GM18502 (cell line): ENCODE results near the gene MRPL27.
A peak's percentile ranks its signal among the peaks of the same experiment; 100 is the strongest.

Experiments
- ATAC-seq: cut with Tn5 transposase; IDR thresholded peaks from one replicate; pipeline ENCODE4 v1.9.1; 2021; ENCODE audit warnings: mild to moderate bottlenecking; ENCODE audit not compliant: unreplicated experiment, poor library complexity

The MRPL27 gene

DNA sequence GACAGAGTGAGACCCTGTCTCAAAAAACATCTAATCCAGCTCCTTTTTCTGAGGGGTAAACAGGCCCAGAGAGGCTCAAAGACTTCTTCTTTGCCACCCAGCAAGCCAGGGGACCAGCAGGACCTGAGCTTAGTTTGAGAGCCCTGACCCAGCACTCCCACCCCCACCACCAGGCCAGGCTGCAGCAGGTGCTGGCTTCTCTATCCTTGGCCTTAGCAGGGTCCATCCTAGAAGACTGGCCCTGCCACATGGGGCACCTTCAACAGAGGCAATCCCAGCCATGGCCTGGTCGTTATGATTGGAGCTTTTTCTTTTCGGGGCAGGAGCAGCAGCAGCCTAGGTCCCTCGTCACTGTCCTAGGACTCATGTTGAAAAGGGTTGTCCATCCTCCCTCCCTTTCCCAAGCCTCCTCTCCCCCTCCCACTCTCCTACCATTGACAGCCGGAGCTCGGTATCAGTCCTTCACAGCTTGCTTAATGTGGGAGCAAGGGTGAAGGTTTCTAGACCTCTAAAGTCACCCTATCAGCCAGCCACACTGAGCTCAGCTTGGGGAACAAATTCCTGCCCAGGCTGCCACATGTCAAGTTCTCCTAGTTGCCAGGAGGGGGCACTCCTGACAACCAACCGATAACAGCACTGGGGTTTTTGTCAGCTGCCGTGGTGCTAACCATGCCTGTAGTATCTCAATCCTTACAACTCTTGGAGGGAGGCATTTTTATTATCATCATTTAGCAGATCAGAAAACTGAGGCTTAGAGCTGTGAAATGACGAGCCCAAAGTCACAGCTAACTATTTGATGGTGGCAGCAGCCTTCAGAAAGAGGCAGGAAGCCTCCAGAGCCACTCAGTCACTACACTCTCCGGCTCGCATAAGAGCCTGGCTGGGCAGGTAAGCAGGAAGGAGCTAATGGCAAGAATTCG lies 11.2 kb downstream of the MRPL27 start:
- ATAC-seq = peak; percentile 66

DNA sequence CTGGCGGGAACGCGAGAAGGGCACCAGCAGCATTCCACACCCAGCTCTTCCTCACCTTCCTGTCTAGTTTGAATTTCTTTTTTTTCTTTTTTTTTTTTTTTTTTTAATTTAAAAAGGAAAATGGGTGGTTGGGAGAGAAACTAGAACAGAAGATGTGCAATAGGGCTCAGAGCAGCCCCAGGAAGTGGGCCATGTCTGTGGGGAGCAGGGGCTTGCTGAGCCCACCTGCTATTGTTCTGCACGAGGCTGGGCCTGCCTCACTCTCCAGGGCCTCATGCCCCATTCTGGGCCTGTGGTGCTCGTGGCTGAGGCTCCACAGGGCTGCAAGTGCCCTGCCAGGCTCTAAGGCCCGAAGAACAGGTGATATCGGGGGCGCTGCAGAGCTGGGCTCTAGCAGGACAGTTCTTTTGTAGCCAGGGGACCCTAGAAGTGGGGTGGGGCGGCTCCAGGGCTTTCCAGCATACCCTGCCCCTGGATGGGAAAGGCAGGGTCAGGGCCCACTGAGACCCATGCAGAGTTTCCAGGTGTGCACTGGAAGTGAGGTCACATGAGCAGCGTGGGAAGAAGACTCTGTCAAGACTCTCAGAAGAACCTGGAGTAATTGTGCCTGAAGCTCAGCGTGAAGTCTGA lies 12.4 kb downstream of the MRPL27 start:
- no peak for ATAC-seq

DNA sequence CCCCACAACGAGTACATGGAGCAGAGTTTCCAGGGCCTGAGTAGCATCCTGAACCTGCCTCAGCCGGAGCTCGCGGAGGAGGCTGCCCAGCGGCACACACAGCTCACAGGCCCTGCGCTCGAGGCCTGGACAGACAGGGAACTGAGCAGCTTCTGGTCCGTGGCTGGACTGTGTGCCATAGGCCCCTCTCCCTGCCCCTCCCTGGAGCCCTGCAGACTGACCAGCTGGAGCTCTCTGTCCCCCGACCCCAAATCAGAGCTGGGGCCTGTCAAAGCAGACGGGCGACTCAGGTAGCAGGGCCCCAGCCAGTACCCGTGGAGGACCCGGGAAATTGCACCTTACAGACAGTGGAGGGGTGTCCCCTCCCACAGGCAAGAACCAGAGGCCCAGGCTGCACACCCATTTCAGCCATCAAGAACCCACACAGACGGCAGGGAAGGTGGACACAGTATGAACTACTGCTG lies 13.0 kb downstream of the MRPL27 start:
- ATAC-seq = no peak

DNA sequence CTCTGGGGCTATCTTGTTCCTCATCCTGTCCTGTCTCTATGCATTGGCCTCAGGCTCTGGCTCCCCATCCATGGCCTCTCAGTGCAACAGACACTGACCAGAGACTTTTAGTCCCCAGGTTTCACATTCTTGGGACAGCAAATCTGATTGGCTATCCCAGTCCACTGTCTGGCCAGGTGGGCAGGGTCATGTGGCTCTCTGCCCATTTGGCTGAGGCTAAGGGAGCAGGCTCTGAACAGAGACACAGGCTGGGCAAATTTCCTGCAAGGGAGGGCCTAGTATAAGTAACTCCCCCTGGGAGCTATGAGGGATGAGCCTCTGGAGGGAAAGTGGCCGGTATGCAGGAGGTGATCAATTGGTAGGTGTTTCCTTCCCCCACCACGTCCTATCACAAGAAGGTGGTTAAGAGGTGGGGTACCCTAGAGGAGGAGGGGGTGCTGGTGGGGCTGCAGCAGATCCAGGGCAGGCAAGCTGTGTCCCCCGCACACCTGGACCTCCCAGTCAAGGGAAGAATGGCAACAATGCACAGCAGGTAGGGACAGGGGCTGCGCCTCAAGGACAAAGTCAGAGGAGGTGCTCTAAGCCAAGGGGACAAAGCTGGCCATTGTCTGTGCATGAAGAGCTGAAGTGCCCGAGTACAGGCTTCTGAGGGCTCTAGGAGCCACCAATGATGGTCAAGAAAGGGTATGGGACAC lies 13.8 kb downstream of the MRPL27 start:
- no peak for ATAC-seq

DNA sequence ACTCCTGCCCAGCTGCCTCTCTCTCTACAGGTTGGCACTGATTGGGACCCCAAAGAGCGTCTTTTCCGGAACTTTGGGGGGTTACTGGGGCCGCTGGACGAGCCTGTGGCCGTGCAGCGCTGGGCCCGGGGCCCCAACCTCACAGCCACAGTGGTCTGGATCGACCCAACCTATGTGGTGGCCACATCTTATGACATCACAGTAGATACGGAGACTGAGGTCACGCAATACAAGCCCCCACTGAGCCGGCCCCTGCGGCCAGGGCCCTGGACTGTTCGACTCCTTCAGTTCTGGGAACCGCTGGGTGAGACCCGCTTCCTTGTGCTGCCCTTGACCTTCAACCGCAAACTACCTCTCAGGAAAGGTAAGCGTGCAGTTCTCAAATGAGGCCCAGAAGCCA lies 14.8 kb downstream of the MRPL27 start:
- no peak for ATAC-seq

DNA sequence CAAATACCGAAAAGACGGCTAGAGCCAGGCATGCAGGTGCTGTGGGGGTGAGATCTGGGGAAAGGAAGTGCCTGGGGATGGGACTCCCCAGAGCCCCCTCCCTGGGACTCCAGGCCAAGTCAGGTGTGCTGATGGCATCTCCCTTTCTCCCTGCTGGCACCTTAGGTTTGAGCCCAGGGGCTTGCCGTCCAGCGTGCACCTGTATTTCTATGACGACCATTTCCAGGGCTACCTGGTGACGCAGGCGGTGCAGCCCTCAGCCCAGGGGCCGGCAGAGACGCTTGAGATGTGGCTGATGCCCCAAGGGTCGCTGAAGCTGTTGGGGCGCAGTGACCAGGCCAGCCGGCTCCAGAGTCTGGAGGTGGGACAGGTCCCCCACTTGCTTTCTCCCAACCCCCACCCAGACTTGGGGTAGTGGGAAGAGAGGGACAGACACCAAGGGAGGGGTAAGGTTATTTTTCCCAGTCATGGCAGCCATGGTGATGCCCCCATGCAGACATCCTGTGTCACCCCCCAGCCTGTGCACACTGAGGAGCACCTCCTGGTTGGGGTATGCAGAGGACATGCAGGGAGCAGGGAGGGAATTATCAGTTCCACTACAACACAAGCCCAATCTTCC lies 16.0 kb downstream of the MRPL27 start:
- no peak for ATAC-seq

DNA sequence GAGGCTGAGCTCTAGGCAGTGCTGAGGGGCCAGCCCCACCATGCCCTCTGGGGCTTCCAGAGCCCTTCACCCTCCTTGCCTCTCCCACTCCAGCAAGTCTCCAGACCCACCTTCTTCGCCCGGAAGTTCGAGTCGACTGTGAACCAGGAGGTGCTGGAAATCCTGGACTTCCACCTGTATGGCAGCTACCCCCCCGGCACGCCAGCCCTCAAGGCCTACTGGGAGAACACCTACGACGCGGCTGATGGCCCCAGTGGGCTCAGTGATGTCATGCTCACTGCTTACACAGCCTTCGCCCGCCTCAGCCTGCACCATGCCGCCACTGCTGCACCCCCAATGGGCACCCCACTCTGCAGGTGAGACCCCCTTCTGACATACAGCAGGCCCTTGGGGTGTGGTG lies 16.6 kb downstream of the MRPL27 start:
- no peak for ATAC-seq

DNA sequence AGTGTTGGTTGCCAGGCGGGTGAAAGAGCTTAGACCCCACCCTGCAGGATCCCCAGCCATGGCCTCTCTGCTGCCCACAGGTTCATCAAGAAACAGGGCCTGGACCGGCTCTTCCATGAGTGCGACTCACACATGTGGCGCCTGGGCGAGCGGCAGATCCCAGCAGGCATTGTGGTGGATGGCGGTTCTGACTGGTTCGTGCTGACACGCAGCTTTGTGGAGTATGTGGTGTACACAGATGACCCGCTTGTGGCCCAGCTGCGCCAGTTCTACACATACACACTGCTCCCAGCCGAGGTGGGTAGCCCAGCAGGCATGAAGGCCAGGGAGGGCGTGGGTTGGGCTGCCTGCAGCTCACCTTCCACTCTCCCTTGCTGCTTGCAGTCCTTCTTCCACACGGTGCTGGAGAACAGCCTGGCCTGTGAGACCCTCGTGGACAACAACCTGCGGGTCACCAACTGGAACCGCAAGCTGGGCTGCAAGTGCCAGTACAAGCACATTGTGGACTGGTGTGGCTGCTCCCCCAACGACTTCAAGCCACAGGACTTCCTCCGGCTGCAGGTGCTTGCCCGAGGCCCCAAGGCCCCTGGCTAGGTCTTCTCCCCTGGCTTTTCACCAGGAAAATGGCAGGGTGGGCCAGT lies 17.2 kb downstream of the MRPL27 start:
- no peak for ATAC-seq

DNA sequence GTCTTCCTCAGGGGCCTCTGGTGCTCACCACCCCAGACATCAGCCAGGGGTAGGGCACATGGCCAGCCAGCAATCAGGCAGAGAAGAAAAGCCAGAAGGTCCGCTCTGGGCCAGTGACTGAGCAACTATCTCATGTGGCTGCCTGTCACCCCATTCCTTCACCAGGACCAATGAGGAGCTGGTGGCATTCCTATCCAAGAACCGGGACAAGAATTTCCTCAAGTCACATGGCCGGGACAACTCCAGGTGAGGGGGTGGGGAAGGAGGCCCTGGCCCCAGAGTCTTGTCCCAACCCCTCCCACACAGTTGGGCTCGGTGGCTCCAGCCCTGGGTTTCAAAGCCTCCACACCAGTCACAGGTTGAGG lies 17.7 kb downstream of the MRPL27 start:
- ATAC-seq = no peak

DNA sequence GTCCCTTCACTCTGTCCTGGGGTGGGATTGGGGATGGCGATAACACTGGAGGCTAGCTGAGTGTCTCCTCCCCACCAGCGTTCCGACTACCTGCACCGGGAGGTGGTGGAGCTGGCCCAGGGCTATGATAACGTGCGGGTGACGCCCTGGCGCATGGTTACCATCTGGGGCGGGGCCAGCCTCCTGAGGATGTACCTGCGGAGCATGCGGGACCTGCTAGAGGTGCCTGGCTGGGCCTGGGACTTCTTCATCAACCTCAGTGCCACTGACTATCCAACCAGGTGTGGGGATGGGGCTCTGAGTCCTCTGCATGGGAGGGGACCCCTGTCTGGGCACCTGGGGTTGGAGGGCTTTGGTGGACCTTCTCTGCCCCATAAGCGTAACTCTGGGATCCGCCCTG lies 18.2 kb downstream of the MRPL27 start:
- no peak for ATAC-seq

DNA sequence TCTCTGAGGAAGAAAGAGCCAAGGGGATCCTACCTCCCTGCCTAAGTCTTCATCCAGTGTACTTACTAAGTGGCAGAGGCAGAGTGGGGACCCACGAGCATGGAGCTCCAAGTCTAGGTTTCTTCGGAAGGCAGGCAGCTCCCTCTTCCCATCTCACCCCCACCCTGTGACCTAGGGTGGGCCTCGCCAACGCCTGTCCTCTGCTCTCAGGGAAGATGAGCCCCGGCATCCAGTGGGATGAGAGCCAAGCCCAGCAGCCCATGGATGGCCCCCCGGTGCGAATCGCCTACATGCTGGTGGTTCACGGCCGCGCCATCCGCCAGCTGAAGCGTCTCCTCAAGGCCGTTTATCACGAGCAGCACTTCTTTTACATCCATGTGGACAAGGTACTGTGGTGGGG lies 18.8 kb downstream of the MRPL27 start:
- ATAC-seq = no peak

DNA sequence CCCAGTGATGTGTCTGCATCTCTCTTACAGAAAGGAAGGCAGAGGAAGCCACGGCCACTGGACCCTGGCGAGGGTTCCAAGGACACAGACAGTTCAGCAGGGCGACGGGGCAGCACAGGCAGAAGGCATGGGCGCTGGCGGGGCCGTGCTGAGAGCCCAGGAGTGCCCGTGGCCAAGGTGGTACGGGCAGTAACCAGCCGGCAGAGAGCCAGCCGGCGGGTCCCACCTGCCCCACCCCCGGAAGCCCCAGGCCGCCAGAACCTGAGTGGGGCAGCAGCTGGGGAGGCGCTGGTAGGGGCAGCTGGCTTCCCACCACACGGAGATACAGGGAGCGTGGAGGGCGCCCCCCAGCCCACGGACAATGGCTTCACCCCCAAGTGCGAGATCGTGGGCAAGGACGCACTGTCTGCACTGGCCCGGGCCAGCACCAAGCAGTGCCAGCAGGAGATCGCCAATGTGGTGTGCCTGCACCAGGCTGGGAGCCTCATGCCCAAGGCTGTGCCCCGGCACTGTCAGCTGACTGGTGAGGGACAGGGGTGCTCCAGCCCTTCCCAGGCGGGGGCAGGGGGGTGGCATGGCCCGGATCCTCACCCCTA lies 19.3 kb downstream of the MRPL27 start:
- no peak for ATAC-seq

DNA sequence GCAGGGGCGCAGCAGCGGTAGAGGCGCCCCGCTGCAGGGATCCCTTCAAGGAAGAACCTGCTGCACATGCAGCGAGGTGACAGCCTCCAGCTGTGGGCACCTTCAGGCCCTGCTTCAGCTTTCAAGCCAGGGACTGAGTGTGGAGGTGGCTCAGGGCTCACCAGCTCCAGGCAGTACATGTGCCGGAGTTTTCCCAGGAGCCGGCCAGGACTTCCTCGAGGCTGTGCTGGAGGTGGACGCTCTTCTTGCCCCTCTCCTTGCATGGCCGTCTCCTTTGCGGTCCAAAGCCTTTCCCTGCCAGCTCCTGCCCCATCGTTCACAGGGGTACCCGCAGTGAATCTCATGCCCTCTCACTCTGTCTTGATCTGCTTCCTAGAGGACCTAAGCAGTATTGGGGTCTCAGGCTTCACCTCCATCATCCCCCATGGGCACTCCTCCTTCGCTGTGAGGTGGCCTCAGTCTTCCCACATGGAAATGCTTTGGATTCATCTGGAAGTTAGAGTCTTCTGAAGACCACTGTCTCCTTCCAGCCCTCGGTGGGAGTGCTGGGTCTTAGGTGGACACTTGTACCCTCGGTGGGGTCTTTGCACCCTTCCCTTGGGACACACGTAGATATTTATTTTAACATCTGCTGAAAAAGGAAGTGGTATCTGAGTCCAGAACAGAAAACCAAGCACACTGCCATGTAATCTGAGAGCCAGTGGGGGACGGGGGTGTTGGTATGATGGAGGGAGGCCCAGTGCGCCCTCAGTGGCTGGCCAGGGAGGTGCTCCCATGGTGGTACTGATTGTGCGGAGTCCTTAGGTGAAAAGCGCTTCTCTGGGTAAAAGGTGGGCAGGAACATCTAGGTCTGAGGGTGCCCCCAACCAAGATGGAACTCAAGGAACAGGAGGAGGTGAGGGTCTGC lies 20.0 kb downstream of the MRPL27 start:
- no peak for ATAC-seq

DNA sequence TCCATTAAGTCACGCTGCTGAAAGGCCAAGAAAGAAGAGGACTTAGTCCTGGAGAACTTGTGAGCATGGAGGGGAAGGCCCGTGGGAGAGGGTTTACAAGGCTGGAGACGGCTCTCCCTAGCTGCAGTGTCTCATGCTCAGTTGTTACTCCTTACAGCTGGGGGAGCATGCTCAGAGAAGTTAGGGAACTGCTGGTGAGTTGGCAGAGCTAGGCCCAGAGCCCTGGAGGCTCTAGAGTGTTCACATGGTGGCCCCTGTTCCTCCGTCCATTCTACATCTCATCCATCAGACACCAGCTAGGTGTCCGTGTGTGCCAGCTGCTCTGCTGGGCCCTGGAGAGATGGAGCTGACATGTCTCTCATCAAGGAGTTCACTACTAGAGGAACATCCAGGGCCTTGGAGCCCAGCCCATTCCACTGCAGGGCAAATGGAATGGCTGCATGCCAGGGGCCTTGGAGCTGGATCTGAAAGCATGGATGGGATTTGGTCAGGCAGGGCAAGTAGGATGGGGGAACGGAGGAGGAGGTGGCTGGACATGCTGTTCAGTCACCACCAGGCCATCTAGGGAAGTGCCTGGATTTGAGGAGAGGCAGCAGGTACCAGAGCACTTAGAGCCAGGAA lies 20.8 kb downstream of the MRPL27 start:
- ATAC-seq = no peak

DNA sequence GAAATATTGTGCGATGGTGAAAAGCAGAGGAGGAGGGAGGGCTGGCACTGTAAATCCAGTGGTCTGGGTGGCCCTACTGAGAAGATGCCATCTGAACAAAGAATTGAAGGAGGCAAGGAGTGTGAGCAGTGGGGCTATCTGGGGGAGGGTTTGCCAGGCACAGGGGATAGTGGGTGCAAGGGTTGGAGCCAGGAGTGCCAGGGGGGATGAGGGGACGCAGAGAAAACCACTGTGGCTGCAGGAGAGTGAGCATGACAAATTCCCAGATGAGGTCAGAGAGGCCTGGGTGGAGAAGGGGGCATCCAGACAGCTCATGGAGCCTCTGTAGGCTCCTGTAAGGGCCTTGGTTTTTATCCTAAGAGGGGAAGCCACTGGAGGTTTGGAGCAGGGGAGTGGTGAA lies 22.3 kb downstream of the MRPL27 start:
- no peak for ATAC-seq

DNA sequence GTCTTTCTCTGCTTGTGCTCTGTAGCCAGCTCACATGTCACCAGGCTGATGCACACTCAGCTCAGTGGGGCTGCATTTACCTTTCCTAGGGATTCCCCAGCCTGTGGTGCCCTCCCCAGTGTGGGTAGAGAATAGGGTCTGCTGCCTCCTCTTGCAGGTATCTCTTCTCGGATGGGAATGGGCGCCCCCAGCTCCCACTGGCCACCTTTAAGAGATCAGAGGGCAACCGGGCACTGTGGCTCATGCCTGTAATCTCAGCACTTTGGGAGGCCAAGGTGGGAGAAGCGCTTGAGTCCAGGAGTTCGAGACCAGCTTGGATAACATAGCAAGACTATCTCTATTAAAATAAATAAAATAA lies 23.8 kb downstream of the MRPL27 start:
- ATAC-seq = no peak

DNA sequence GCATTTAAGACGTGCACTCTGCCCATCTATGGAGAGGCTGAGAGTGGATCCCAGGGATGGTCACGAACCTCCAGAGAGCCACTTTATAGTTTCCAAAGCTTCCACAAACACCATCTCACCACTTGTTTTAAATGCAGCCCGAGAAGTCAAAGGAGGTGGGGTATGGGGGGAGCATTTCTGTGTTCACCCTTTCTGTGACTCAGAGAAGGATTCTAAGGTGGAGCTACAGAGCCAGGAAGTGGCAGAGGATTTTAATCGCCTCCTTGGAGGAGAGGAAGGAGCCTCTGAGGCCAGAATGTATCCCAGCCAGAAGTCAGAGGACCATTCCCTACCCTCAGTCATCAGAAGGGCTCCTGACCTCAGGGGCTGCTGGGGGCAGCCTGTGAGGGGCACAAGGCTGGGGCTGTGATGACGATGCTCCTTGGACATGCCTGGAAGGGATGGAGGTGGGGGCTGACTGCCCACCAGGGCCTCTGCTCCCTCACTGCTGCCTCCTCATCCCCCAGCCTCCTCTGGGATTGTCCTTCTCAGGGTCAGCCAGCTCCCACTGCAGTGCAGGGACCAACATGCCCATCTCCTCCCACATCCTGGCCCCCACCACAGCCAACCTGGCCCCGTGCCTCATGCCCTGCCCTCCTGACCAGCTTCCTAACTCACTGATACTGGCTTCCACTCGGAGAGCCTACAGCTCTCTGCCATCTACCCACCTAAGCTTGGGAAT lies 24.3 kb downstream of the MRPL27 start:
- no peak for ATAC-seq

DNA sequence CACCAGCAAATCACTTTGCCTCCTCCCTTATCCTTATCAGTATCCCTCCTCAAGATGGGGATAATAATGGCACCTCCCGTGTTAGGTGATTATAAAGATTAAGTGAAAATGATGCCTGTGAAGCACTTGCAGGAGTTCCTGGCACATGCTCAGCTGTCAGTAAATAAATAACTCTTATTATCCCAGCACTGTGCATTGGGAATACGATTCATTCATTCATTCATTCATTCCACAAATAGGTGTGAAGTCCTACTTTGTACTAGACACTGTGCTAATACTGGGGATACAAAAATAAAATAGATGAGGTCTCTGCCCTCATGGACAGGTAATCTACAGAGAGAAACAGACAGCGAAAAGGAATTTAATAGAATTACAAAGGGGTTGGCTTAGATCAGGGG lies 25.1 kb downstream of the MRPL27 start:
- no peak for ATAC-seq
